GM13977 (cell line): ENCODE results near the gene PLA2G4D.

ENCODE experiments used
- DNase-seq: peaks from one replicate; pipeline ENCODE4 v3.0.0; 2012; ENCODE audit warnings: low spot score
- in situ Hi-C: fragments of 300-500 bp; cut with MboI; formaldehyde crosslinking; loops from one replicate; pipeline ENCODE4 v1.12.0; 2022; ENCODE audit warnings: low sequenced_read_pairs, low pct_unique_long_range_greater_than_20kb, mixed read lengths, inconsistent platforms; ENCODE audit not compliant: unreplicated experiment
- TF ChIP-seq, protein P1 (sequence below): IDR thresholded peaks from 2 replicates; pipeline ENCODE4 v1.5.1; 2012; ENCODE audit warnings: mild to moderate bottlenecking, control low read depth; ENCODE audit not compliant: insufficient read depth; ENCODE audit errors: extremely low read depth, missing control alignments

PLA2G4D gene

DNA sequence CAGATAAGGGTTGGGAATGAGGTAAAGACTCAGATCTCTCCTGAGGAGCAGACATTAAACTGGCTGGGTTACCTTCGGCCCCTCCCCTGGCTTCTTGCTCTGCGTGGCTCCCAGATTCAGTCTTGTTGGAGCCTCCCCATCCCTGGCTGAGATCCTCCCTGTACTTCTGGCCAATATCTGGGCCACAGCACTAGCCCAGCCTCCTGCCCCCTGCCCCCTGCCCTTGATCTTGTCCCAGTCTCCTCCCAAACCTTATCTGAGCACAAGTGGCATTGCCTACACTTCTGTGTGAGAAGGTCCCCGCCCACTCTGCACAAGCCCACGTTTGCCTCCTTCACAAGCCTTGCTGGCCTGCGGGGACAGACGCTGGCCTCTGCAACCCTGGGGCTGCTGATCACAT, 45.2 kb upstream of the PLA2G4D start:
- TF ChIP-seq, protein P1, sequence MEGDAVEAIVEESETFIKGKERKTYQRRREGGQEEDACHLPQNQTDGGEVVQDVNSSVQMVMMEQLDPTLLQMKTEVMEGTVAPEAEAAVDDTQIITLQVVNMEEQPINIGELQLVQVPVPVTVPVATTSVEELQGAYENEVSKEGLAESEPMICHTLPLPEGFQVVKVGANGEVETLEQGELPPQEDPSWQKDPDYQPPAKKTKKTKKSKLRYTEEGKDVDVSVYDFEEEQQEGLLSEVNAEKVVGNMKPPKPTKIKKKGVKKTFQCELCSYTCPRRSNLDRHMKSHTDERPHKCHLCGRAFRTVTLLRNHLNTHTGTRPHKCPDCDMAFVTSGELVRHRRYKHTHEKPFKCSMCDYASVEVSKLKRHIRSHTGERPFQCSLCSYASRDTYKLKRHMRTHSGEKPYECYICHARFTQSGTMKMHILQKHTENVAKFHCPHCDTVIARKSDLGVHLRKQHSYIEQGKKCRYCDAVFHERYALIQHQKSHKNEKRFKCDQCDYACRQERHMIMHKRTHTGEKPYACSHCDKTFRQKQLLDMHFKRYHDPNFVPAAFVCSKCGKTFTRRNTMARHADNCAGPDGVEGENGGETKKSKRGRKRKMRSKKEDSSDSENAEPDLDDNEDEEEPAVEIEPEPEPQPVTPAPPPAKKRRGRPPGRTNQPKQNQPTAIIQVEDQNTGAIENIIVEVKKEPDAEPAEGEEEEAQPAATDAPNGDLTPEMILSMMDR = no peak
- in situ Hi-C loops = loop anchor here (10.0 kb wide), 1 partner anchor 75 kb away; no protein-coding TSS in a partner anchor

DNA sequence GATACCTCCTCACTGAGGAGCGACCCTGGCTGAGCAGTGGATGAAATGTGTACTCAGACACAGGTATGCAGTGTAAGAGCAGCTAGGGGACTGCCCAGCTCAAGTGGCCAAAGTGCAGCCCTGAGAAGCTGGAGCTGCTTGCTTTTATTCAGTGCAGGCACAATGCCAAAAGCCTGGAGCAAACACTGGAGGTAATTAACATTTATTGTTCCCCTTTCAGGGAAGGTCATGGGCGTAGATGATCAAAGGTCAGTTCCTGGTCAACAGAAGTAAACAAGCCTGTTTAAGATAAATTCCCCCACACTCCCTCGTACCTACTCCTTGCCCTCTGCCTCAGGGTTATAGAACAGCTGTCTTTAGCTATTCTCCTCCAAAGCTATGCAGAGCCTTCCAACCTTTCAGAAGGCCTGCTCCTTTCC, 44.6 kb upstream of the PLA2G4D start:
- no peak for DNase-seq
- in situ Hi-C loops = loop anchor here (10.0 kb wide), 1 partner anchor 74 kb away; no protein-coding TSS in a partner anchor
- TF ChIP-seq, protein P1 = no peak

More for the DNA sequence above, 45.2 kb upstream of the PLA2G4D start:
- no peak for DNase-seq

DNA sequence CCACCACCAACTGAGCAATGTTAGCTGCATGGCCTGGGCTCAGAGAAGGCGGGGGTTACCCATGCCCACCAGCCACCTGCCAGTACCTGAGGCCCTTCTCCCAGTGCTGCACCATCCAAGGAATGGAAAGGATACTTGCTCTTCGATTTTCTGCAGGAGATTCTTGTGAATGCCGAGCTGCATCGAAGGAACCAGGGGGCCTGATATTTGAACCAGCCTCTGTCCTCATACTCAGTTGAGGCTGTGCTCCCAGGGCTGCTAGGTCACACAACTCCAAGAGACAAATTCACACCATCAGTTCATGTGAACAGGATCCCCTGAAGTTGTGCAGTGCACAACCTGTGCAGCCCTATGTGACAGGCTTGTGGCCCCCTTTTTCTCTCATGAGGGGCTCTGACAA, 44.0 kb upstream of the PLA2G4D start:
- in situ Hi-C loops = loop anchor here (10.0 kb wide), 1 partner anchor 74 kb away; no protein-coding TSS in a partner anchor
- DNase-seq = no peak
- TF ChIP-seq, protein P1 = no peak

DNA sequence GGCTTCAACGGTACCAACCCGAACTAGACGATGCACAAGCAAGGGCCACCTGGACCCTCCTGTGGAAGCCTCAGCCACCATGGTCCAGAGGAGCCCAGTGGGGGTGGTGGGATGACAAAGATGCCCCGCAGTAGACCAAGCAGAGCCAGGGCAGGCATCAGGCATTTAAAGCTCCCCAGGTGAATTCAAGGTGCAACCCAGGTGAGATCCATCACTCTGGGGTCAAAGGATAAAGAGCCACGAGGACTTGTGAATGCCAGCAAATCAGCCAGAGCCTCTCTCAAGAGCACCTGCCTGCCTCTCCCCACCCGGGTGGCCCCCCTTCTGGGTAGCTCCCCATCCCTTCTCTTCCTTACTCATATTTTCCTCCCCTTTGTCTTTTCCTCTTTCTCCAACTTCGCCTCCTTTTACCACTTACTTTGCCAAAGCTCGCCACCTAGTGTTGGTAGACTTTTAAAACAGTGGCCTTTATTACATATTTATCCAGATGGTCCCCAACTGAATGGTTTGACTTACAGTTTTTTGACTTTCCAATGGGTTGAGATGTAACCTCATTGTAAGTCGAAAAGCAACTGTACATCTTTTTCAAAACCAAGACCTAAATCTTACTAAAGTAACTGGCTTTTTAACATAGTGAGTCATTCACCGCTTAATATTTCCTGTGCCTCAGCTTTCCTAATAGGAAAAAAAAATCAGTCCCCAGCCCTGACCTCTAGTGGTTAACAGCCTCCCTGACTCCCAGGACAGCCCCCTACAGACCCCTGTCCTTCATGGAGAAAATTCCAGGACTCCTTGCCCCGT, 43.3 kb upstream of the PLA2G4D start:
- in situ Hi-C loops = loop anchor here (10.0 kb wide), 1 partner anchor 73 kb away; no protein-coding TSS in a partner anchor
- DNase-seq = peak; percentile 61

DNA sequence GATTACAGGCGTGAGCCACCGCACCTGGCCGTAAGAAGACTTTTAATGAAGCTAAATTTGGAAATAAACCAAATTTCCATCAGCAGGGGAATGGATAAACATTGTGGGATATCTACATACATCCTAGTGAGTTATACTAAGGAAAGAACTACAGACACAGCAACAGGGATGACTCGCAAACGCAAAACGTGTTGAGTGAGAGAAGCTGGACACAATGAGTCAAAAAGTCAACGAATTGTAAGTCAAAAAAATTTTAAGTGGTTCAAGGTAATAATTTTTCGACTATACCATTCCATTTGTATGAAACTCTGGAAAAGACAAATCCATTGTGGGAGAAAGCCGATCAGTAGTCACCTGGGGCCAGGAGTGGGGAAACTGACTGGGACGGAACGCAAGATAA, 42.2 kb upstream of the PLA2G4D start:
- no peak for DNase-seq
- TF ChIP-seq, protein P1 = no peak
- in situ Hi-C loops = loop anchor here (10.0 kb wide), 1 partner anchor 72 kb away; no protein-coding TSS in a partner anchor

More for the DNA sequence above, 43.3 kb upstream of the PLA2G4D start:
- TF ChIP-seq, protein P1 = peak; percentile 63

DNA sequence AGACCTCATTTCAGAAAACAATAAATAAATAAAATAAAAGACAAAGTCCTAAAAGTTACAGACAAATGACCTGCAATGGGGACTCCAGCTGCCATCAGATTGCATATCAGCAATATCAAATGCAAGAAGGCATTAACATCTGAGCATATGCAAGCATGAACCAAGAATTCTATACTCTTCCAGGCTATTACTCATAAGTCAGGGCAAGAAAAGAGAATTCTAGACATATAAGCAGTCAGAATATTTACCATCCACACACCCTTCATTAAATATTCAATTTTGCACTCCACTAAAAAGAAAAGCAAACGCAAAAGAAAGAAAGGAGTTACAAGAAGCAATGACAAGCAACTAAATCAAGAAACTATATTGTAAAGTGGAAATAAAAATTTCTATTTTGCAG, 41.0 kb upstream of the PLA2G4D start:
- TF ChIP-seq, protein P1 = no peak
- no peak for DNase-seq
- in situ Hi-C loops = loop anchor here (10.0 kb wide), 1 partner anchor 71 kb away; no protein-coding TSS in a partner anchor
